ENCODE measurements around the gene CYP2C9. TPM values are rescaled to one million over a fixed set of nuclear protein-coding genes. Genes with fewer than 3 reads are reported as not detected.
"Not testable (repeated sequence)": the region's sequence is repeated elsewhere in the genome, so short reads cannot be mapped to it uniquely, and the experiment has no call there.

CYP2C9 gene
- not detected for total RNA-seq
- polyA plus RNA-seq (2013, experiment 1 of 2) = not detected
- polyA plus RNA-seq (2013, experiment 2 of 2) = not detected
- 0 to 0.20 (median 0) reads per million in 172 experiments for total RNA-seq

- intact Hi-C loops (cut with DNase I, micrococcal nuclease) = no loop called here
- DNase-seq = no peak
- no peaks in the 10 kb centered on the region for H3K27me3 ChIP-seq (ENCODE audit: control insufficient read depth in 1 of 2, insufficient read depth in 2 of 2, low read length in 2 of 2)
- ChIA-PET POLR2A (no interaction called here), CTCF (no interaction called here)
- H3K4me1 Mint-ChIP-seq (ENCODE audit: low read depth) = no peaks in the 10 kb centered on the region
- H3K27ac ChIP-seq (ENCODE audit: low read depth in 1 of 2, low read length in 2 of 2) = no peak within 1 kb of the TSS
- no peak for TF ChIP-seq CTCF (IDR thresholded peaks at IDR 0.05)
- peaks cover 8% of the 10 kb centered on the region for H3K9me3 Mint-ChIP-seq
- ATAC-seq (ENCODE audit: poor library complexity) = no peak
- no peak within 1 kb of the TSS for H3K4me3 ChIP-seq (ENCODE audit: low read length)
- H3K36me3 ChIP-seq (ENCODE audit: insufficient read depth, low read length) = no peaks in the 10 kb centered on the region
- H3K4me1 ChIP-seq (ENCODE audit: insufficient read depth, low read length) = no peaks in the 10 kb centered on the region
- H3K4me3 Mint-ChIP-seq = no peak within 1 kb of the TSS
- no peaks in the 10 kb centered on the region for H3K36me3 Mint-ChIP-seq (ENCODE audit: low read depth)
- peaks cover 4% of the 10 kb centered on the region in 2 experiments for H3K9me3 ChIP-seq (ENCODE audit: control insufficient read depth in 1 of 2, insufficient read depth in 1 of 2, low read length in 2 of 2)
- no peaks in the 10 kb centered on the region for H3K27me3 Mint-ChIP-seq
- no peak within 1 kb of the TSS for H3K27ac Mint-ChIP-seq
Measured at GRCh38 chr10:94938383-94938782, at the start of gene CYP2C9. Gene CYP2C9 (plus strand): TSS chr10:94938658. CDS start chr10:94938683, 25 bp downstream.

GRCh38 chr10:94889123-94889522, 49.3 kb upstream of the CYP2C9 start:
- TF ChIP-seq CTCF (IDR thresholded peaks at IDR 0.05) = no peak
- no peak overlapping the region for H3K27ac ChIP-seq (ENCODE audit: low read depth in 1 of 2, low read length in 2 of 2)
- Mint-ChIP-seq H3K27ac (no peak overlapping the region), H3K4me3 (no peak overlapping the region), H3K9me3 (peaks cover 5% of the 10 kb centered on the region), H3K36me3 (ENCODE audit: low read depth) (no peaks in the 10 kb centered on the region), H3K4me1 (ENCODE audit: low read depth) (no peaks in the 10 kb centered on the region), H3K27me3 (no peaks in the 10 kb centered on the region)
- ATAC-seq (ENCODE audit: poor library complexity) (no peak), DNase-seq (no peak)
- no peaks in the 10 kb centered on the region for H3K36me3 ChIP-seq (ENCODE audit: insufficient read depth, low read length)
- ChIA-PET POLR2A (no interaction called here), CTCF (no interaction called here)
- H3K4me1 ChIP-seq (ENCODE audit: insufficient read depth, low read length) = no peaks in the 10 kb centered on the region
- H3K27me3 ChIP-seq (ENCODE audit: control insufficient read depth in 1 of 2, insufficient read depth in 2 of 2, low read length in 2 of 2) = no peaks in the 10 kb centered on the region
- no peak overlapping the region for H3K4me3 ChIP-seq (ENCODE audit: low read length)
- peaks cover 0 to 5% of the 10 kb centered on the region in 2 experiments for H3K9me3 ChIP-seq (ENCODE audit: control insufficient read depth in 1 of 2, insufficient read depth in 1 of 2, low read length in 2 of 2)
- intact Hi-C loops (cut with DNase I, micrococcal nuclease) = no loop called here

- no peaks in the 10 kb centered on the region for H3K36me3 Mint-ChIP-seq (ENCODE audit: low read depth)
- no peak for TF ChIP-seq CTCF (IDR thresholded peaks at IDR 0.05)
- H3K9me3 Mint-ChIP-seq = peaks cover 8% of the 10 kb centered on the region
- no peak overlapping the region for H3K27ac Mint-ChIP-seq
- ChIA-PET CTCF (no interaction called here), POLR2A (no interaction called here)
- no peaks in the 10 kb centered on the region for H3K4me1 ChIP-seq (ENCODE audit: insufficient read depth, low read length)
- ATAC-seq (ENCODE audit: poor library complexity) = no peak
- H3K9me3 ChIP-seq (ENCODE audit: control insufficient read depth in 1 of 2, insufficient read depth in 1 of 2, low read length in 2 of 2) = peaks cover 0 to 5% of the 10 kb centered on the region in 2 experiments
- intact Hi-C loops (cut with DNase I, micrococcal nuclease) = no loop called here
- H3K4me3 Mint-ChIP-seq = no peak overlapping the region
- no peak overlapping the region for H3K27ac ChIP-seq (ENCODE audit: low read depth in 1 of 2, low read length in 2 of 2)
- H3K4me3 ChIP-seq (ENCODE audit: low read length) = no peak overlapping the region
- no peaks in the 10 kb centered on the region for H3K27me3 Mint-ChIP-seq
- no peaks in the 10 kb centered on the region for H3K36me3 ChIP-seq (ENCODE audit: insufficient read depth, low read length)
- DNase-seq = no peak
- no peaks in the 10 kb centered on the region for H3K4me1 Mint-ChIP-seq (ENCODE audit: low read depth)
- no peaks in the 10 kb centered on the region for H3K27me3 ChIP-seq (ENCODE audit: control insufficient read depth in 1 of 2, insufficient read depth in 2 of 2, low read length in 2 of 2)
Measured at GRCh38 chr10:94890264-94891022, 48.0 kb upstream of the CYP2C9 start.

- H3K27ac ChIP-seq (ENCODE audit: low read depth in 1 of 2, low read length in 2 of 2); POLR2A ChIA-PET; H3K9me3 Mint-ChIP-seq; H3K4me3 ChIP-seq (ENCODE audit: low read length); H3K27me3 Mint-ChIP-seq; H3K36me3 Mint-ChIP-seq (ENCODE audit: low read depth); H3K4me3 Mint-ChIP-seq; H3K4me1 ChIP-seq (ENCODE audit: insufficient read depth, low read length); DNase-seq; CTCF ChIA-PET; H3K4me1 Mint-ChIP-seq (ENCODE audit: low read depth); H3K36me3 ChIP-seq (ENCODE audit: insufficient read depth, low read length); H3K27me3 ChIP-seq (ENCODE audit: control insufficient read depth in 1 of 2, insufficient read depth in 2 of 2, low read length in 2 of 2); intact Hi-C loops (cut with DNase I, micrococcal nuclease); ATAC-seq (ENCODE audit: poor library complexity); H3K9me3 ChIP-seq (ENCODE audit: control insufficient read depth in 1 of 2, insufficient read depth in 1 of 2, low read length in 2 of 2); H3K27ac Mint-ChIP-seq: not testable (repeated sequence)
Measured at GRCh38 chr10:94898414-94898813, 40.0 kb upstream of the CYP2C9 start.
